ENCODE results near the gene CXXC5.

CXXC5 gene

DNA sequence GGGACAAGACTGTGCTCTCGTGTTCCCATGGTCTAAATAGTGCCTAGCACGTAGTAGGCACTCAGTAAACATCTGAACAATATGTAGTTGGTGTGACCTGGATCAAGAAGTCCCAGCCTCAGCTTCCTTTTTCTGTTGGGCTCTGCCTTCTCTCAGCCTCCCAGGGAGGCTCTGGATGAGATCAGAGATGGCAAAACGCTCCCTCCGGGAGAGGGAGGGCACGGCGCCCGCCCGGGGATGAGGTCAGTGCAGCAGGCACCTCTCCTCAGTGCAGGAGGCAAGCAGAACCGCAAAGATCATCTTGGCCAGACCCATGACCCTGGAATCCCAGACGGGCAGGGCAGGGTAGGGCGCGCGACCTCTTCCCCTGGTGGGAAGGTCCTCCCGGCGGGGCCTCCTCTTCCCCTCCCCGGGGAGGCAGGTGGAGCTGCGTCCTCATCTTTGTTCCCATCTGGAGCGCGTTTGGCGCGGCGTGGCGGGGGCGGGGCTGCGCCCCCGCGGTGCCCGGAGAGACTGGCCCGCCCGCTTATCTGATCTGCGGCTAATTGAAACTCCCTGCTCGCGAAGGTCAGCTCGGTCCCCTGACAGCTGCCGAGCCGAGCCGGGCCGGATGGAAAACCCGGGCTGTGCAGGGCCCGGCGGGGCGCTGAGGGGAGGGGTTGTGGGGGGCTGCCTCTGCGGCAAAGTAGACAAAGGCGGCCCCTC is 60.9 kb downstream of the CXXC5 start:
- Histone ChIP-seq H3K36me3 (ENCODE audit: control insufficient read depth in 4 of 4, insufficient read depth in 4 of 4, low read length in 3 of 4) (no peaks in the 10 kb centered on the region), H3K9me3 (ENCODE audit: control extremely low read depth in 1 of 5, control insufficient read depth in 4 of 5, insufficient read depth in 2 of 5, low read depth in 1 of 5, low read length in 4 of 5) (no peaks in the 10 kb centered on the region), H3K4me3 (ENCODE audit: control insufficient read depth in 1 of 7, extremely low read depth in 1 of 7, insufficient read depth in 4 of 7, low read depth in 2 of 7, low read length in 6 of 7) (peak overlapping the region in 5 of 7 experiments; percentile 4 to 65 (median 49)), H3K27ac (ENCODE audit: insufficient read depth in 1 of 2, low read depth in 1 of 2, low read length in 2 of 2, poor library complexity in 1 of 2, severe bottlenecking in 2 of 2) (peak overlapping the region; percentile 40 to 79), H3K4me1 (ENCODE audit: control extremely low read depth in 1 of 4, control insufficient read depth in 4 of 4, insufficient read depth in 4 of 4, low read length in 3 of 4) (peaks cover 0 to 72% (median 56%) of the 10 kb centered on the region in 4 experiments), H3K27me3 (replicated peaks in 2 of 5; ENCODE audit: control insufficient read depth in 4 of 5, insufficient read depth in 5 of 5, low read length in 4 of 5) (no peaks in the 10 kb centered on the region)
- WGBS (ENCODE audit: insufficient coverage), result 8% methylated on average over 24 of the region's 44 CpGs
- peak; percentile 63 to 76 (median 66) for DNase-seq
- CTCF ChIA-PET, result interaction anchor here (1.2 to 8.7 kb wide), 10 partner anchors 9 to 260 kb away, joined by 3 to 118 read pairs (median 12); no protein-coding TSS in a partner anchor
- POLR2A ChIA-PET, result interaction anchor here (1.0 to 4.1 kb wide), 7 partner anchors 8 to 72 kb away, joined by 3 to 39 read pairs (median 6); partner anchors contain the start of gene CXXC5

- Histone ChIP-seq H3K4me1 (ENCODE audit: control extremely low read depth in 1 of 4, control insufficient read depth in 4 of 4, insufficient read depth in 4 of 4, low read length in 3 of 4) (peaks cover 0 to 70% (median 54%) of the 10 kb centered on the region in 4 experiments), H3K36me3 (ENCODE audit: control insufficient read depth in 4 of 4, insufficient read depth in 4 of 4, low read length in 3 of 4) (no peaks in the 10 kb centered on the region), H3K4me3 (ENCODE audit: control insufficient read depth in 1 of 7, extremely low read depth in 1 of 7, insufficient read depth in 4 of 7, low read depth in 2 of 7, low read length in 6 of 7) (peak overlapping the region in 5 of 7 experiments; percentile 11 to 65 (median 63)), H3K27ac (ENCODE audit: insufficient read depth in 1 of 2, low read depth in 1 of 2, low read length in 2 of 2, poor library complexity in 1 of 2, severe bottlenecking in 2 of 2) (peak overlapping the region; percentile 40 to 79), H3K27me3 (replicated peaks in 2 of 5; ENCODE audit: control insufficient read depth in 4 of 5, insufficient read depth in 5 of 5, low read length in 4 of 5) (no peaks in the 10 kb centered on the region), H3K9me3 (ENCODE audit: control extremely low read depth in 1 of 5, control insufficient read depth in 4 of 5, insufficient read depth in 2 of 5, low read depth in 1 of 5, low read length in 4 of 5) (no peaks in the 10 kb centered on the region)
- CTCF ChIA-PET, result interaction anchor here (0.9 to 8.7 kb wide), 17 partner anchors 9 to 259 kb away, joined by 3 to 118 read pairs (median 10); partner anchors contain the start of gene CXXC5
- POLR2A ChIA-PET, result interaction anchor here (0.8 to 4.1 kb wide), 10 partner anchors 8 to 73 kb away, joined by 3 to 39 read pairs (median 6); partner anchors contain the start of gene CXXC5
- peak in 2 of 3 donors; percentile 80 to 92 for DNase-seq
- whole genome bisulfite sequencing (ENCODE audit: insufficient coverage), result 0% methylated on average over 16 of the region's 56 CpGs
These were observed 61.6 kb downstream of the CXXC5 start for GRCh38 chr5:139709582-139710318.

DNA sequence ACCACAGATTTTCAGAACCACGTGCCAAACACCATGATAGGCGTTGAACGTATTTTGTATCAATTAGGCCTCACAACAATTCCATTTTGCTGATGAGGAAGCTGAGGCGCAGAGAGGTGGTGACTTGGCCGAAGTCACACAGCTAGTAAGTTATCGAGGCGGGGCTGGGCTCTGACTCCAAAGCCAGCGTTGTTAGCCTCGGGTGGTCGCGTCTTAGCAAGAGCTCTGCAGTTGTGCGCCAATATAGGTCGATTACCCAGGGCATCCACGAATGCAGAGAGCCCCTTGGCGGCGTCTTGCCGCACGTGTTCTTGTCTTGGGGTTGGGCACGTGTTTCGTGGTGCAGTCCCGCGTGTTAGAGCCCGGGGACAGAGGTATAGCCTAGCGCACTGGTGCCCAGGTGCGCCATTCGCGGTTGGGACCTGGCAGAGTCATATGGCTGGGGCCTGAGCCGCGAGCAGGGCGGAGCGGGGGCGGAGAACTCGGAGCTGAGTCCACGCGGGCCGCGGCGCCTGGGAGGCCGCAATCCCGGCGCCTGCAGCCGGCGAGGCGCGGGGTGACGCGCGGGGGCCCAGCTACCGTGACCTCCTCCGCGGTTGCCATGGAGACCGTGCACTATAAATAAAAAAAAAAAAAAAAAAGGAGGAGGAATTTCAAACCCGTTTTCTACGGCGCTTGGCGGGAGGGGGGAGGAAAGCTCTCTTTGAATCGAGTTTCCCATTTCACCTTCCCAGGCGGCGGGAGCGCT is 62.3 kb downstream of the CXXC5 start:
- H3K36me3 ChIP-seq (ENCODE audit: control insufficient read depth in 4 of 4, insufficient read depth in 4 of 4, low read length in 3 of 4), result no peaks in the 10 kb centered on the region
- H3K27ac ChIP-seq (ENCODE audit: insufficient read depth in 1 of 2, low read depth in 1 of 2, low read length in 2 of 2, poor library complexity in 1 of 2, severe bottlenecking in 2 of 2), result peak overlapping the region; percentile 61 to 79
- peaks cover 0 to 62% (median 46%) of the 10 kb centered on the region in 4 experiments for H3K4me1 ChIP-seq (ENCODE audit: control extremely low read depth in 1 of 4, control insufficient read depth in 4 of 4, insufficient read depth in 4 of 4, low read length in 3 of 4)
- DNase-seq, result peak; percentile 87 to 95 (median 92)
- POLR2A ChIA-PET, result interaction anchor here (0.6 to 4.1 kb wide), 16 partner anchors 9 to 73 kb away, joined by 3 to 39 read pairs (median 5); partner anchors contain the start of gene CXXC5
- no peaks in the 10 kb centered on the region for H3K27me3 ChIP-seq (replicated peaks in 2 of 5; ENCODE audit: control insufficient read depth in 4 of 5, insufficient read depth in 5 of 5, low read length in 4 of 5)
- CTCF ChIA-PET, result interaction anchor here (0.7 to 8.7 kb wide), 23 partner anchors 10 to 88 kb away, joined by 3 to 118 read pairs (median 6); partner anchors contain the start of gene CXXC5
- WGBS (ENCODE audit: insufficient coverage), result 2% methylated on average over 47 of the region's 60 CpGs
- peak overlapping the region; percentile 30 to 82 (median 63) for H3K4me3 ChIP-seq (ENCODE audit: control insufficient read depth in 1 of 7, extremely low read depth in 1 of 7, insufficient read depth in 4 of 7, low read depth in 2 of 7, low read length in 6 of 7)
- no peaks in the 10 kb centered on the region for H3K9me3 ChIP-seq (ENCODE audit: control extremely low read depth in 1 of 5, control insufficient read depth in 4 of 5, insufficient read depth in 2 of 5, low read depth in 1 of 5, low read length in 4 of 5)

- Histone ChIP-seq H3K27me3 (replicated peaks in 2 of 5; ENCODE audit: control insufficient read depth in 4 of 5, insufficient read depth in 5 of 5, low read length in 4 of 5) (no peaks in the 10 kb centered on the region), H3K36me3 (ENCODE audit: control insufficient read depth in 4 of 4, insufficient read depth in 4 of 4, low read length in 3 of 4) (no peaks in the 10 kb centered on the region), H3K4me1 (ENCODE audit: control extremely low read depth in 1 of 4, control insufficient read depth in 4 of 4, insufficient read depth in 4 of 4, low read length in 3 of 4) (peaks cover 0 to 54% (median 39%) of the 10 kb centered on the region in 4 experiments), H3K4me3 (ENCODE audit: control insufficient read depth in 1 of 7, extremely low read depth in 1 of 7, insufficient read depth in 4 of 7, low read depth in 2 of 7, low read length in 6 of 7) (peak overlapping the region; percentile 32 to 82 (median 63)), H3K9me3 (ENCODE audit: control extremely low read depth in 1 of 5, control insufficient read depth in 4 of 5, insufficient read depth in 2 of 5, low read depth in 1 of 5, low read length in 4 of 5) (no peaks in the 10 kb centered on the region), H3K27ac (ENCODE audit: insufficient read depth in 1 of 2, low read depth in 1 of 2, low read length in 2 of 2, poor library complexity in 1 of 2, severe bottlenecking in 2 of 2) (peak overlapping the region; percentile 61 to 79)
- POLR2A ChIA-PET, result interaction anchor here (0.7 to 4.1 kb wide), 13 partner anchors 11 to 74 kb away, joined by 3 to 39 read pairs (median 5); partner anchors contain the start of gene CXXC5
- 1% methylated on average over 31 of the region's 68 CpGs for WGBS (ENCODE audit: insufficient coverage)
- CTCF ChIA-PET, result interaction anchor here (0.7 to 8.7 kb wide), 20 partner anchors 11 to 89 kb away, joined by 3 to 118 read pairs (median 6); partner anchors contain the start of gene CXXC5
- DNase-seq, result peak; percentile 79 to 91 (median 86)
These were observed 63.1 kb downstream of the CXXC5 start for GRCh38 chr5:139711067-139711905.

DNA sequence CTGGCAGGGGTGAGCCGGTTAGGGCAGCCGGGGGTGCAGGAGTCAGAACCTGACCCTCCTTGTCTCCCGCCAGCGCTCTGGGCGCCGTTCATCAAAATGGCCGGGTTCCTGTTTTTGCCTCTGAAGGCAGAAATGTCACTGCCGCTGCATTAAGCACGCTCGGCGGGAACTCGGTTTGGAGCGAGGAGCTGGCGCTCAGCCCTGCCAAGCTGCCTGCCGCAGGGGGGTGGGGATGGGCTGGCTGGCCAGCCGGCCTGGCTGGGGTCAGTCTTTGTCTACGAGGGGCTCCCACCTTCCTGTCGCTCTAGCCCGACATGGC is 63.7 kb downstream of the CXXC5 start:
- no peaks in the 10 kb centered on the region for H3K9me3 ChIP-seq (ENCODE audit: control extremely low read depth in 1 of 5, control insufficient read depth in 4 of 5, insufficient read depth in 2 of 5, low read depth in 1 of 5, low read length in 4 of 5)
- peaks cover 0 to 52% (median 39%) of the 10 kb centered on the region in 4 experiments for H3K4me1 ChIP-seq (ENCODE audit: control extremely low read depth in 1 of 4, control insufficient read depth in 4 of 4, insufficient read depth in 4 of 4, low read length in 3 of 4)
- peak overlapping the region; percentile 32 to 82 (median 63) for H3K4me3 ChIP-seq (ENCODE audit: control insufficient read depth in 1 of 7, extremely low read depth in 1 of 7, insufficient read depth in 4 of 7, low read depth in 2 of 7, low read length in 6 of 7)
- H3K27ac ChIP-seq (ENCODE audit: insufficient read depth in 1 of 2, low read depth in 1 of 2, low read length in 2 of 2, poor library complexity in 1 of 2, severe bottlenecking in 2 of 2), result peak overlapping the region; percentile 61 to 79
- H3K27me3 ChIP-seq (replicated peaks in 2 of 5; ENCODE audit: control insufficient read depth in 4 of 5, insufficient read depth in 5 of 5, low read length in 4 of 5), result no peaks in the 10 kb centered on the region
- POLR2A ChIA-PET, result interaction anchor here (0.7 to 4.1 kb wide), 6 partner anchors 11 to 75 kb away, joined by 3 to 39 read pairs (median 6); no protein-coding TSS in a partner anchor
- DNase-seq, result peak; percentile 41 to 73 (median 66)
- CTCF ChIA-PET, result interaction anchor here (0.9 to 8.7 kb wide), 13 partner anchors 12 to 77 kb away, joined by 3 to 118 read pairs (median 11); no protein-coding TSS in a partner anchor
- WGBS (ENCODE audit: insufficient coverage), result 8% methylated on average over 17 of the region's 19 CpGs
- H3K36me3 ChIP-seq (ENCODE audit: control insufficient read depth in 4 of 4, insufficient read depth in 4 of 4, low read length in 3 of 4), result no peaks in the 10 kb centered on the region
